Panc1 (cell line): ENCODE results near the gene RAB3GAP2.
"Not testable (repeated sequence)": the region's sequence is repeated elsewhere in the genome, so short reads cannot be mapped to it uniquely, and the experiment has no call there.

Experiments used
- POLR2AphosphoS5 ChIP-seq: IDR thresholded peaks from 2 replicates; pipeline ENCODE4 v1.6.1; 2012; ENCODE audit warnings: mild to moderate bottlenecking, low read depth, low read length, moderate library complexity
- TF ChIP-seq, protein P1 (sequence below): fragments of 450-650 bp; IDR thresholded peaks from 2 replicates; pipeline ENCODE4 v1.5.1; 2017; ENCODE audit warnings: mild to moderate bottlenecking

DNA sequence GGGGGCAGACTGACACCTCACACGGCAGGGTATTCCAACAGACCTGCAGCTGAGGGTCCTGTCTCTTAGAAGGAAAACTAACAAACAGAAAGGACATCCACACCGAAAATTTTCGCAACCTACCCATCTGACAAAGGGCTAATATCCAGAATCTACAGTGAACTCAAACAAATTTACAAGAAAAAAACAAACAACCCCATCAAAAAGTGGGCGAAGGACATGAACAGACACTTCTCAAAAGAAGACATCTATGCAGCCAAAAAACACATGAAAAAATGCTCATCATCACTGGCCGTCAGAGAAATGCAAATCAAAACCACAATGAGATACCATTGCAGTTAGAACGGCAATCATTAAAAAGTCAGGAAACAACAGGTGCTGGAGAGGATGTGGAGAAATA, 26.4 kb downstream of the RAB3GAP2 start:
- TF ChIP-seq, protein P1, sequence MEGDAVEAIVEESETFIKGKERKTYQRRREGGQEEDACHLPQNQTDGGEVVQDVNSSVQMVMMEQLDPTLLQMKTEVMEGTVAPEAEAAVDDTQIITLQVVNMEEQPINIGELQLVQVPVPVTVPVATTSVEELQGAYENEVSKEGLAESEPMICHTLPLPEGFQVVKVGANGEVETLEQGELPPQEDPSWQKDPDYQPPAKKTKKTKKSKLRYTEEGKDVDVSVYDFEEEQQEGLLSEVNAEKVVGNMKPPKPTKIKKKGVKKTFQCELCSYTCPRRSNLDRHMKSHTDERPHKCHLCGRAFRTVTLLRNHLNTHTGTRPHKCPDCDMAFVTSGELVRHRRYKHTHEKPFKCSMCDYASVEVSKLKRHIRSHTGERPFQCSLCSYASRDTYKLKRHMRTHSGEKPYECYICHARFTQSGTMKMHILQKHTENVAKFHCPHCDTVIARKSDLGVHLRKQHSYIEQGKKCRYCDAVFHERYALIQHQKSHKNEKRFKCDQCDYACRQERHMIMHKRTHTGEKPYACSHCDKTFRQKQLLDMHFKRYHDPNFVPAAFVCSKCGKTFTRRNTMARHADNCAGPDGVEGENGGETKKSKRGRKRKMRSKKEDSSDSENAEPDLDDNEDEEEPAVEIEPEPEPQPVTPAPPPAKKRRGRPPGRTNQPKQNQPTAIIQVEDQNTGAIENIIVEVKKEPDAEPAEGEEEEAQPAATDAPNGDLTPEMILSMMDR, result not testable (repeated sequence)
- not testable (repeated sequence) for TF ChIP-seq POLR2AphosphoS5
